Activated CD4-positive, alpha-beta T cell treated with anti-CD3 and anti-CD28 coated beads, Interleukin-2, amount 10 ng/mL, durations not matched to agents 7 days and 5 days (primary cell): ENCODE measurements around the gene HMMR. TPM values are rescaled to one million over a fixed set of nuclear protein-coding genes. Genes with fewer than 3 reads are reported as not detected.

Experiments
- CTCF ChIA-PET: fragments of 350-600 bp; sonication (Branson Sonifier 250); formaldehyde crosslinking; loops from one replicate; lab custom pipeline; 2021; ENCODE audit warnings: antibody characterized with exemption; lab: Charles Lee
- POLR2A ChIA-PET: fragments of 350-600 bp; sonication (Branson Sonifier 250); formaldehyde crosslinking; loops from one replicate; lab custom pipeline; 2021; ENCODE audit warnings: antibody characterized with exemption; lab: Charles Lee
- DNase-seq: peaks from one replicate; pipeline ENCODE4 v3.0.0-alpha.2; 2020
- H3K27ac Mint-ChIP-seq: one replicate; pipeline ENCODE4 v1.8.0; 2021; ENCODE audit warnings: mild to moderate bottlenecking, moderate library complexity, mixed read lengths
- H3K27me3 Mint-ChIP-seq: one replicate; pipeline ENCODE4 v1.8.0; 2021; ENCODE audit warnings: mixed read lengths
- H3K36me3 Mint-ChIP-seq: one replicate; pipeline ENCODE4 v1.8.0; 2021; ENCODE audit warnings: low read depth, mixed read lengths
- H3K4me1 Mint-ChIP-seq: one replicate; pipeline ENCODE4 v1.8.0; 2021; ENCODE audit warnings: mixed read lengths
- H3K4me3 Mint-ChIP-seq: one replicate; pipeline ENCODE4 v1.8.0; 2021; ENCODE audit warnings: mild to moderate bottlenecking, moderate library complexity, mixed read lengths
- H3K9me3 Mint-ChIP-seq: one replicate; pipeline ENCODE4 v1.8.0; 2021; ENCODE audit warnings: mixed read lengths
- total RNA-seq, 2 experiments: library from RNA; stranded (reverse); gene quantifications; one replicate each; pipeline ENCODE4 v1.2.3, GENCODE V29; 2021

The HMMR gene
- total RNA-seq, 2 experiments from 2014 or later, result 69.4 to 77.8 TPM

- Mint-ChIP-seq H3K36me3 (peaks cover 10% of the 10 kb centered on the region), H3K4me3 (no peak overlapping the region), H3K27me3 (no peaks in the 10 kb centered on the region), H3K9me3 (no peaks in the 10 kb centered on the region), H3K27ac (no peak overlapping the region), H3K4me1 (peaks cover under 1% of the 10 kb centered on the region)
- POLR2A ChIA-PET, result interaction anchor here (0.6 kb wide), 1 partner anchor 37 kb away, joined by 3 read pairs; the partner anchor contains the start of gene HMMR
- DNase-seq, result no peak
- CTCF ChIA-PET, result no interaction called here
Measured at GRCh38 chr5:163497315-163497714, 36.9 kb downstream of the HMMR start.

GRCh38 chr5:163498886-163499285, 38.5 kb downstream of the HMMR start:
- no peak overlapping the region for H3K4me3 Mint-ChIP-seq
- ChIA-PET POLR2A (no interaction called here), CTCF (no interaction called here)
- peaks cover 3% of the 10 kb centered on the region for H3K36me3 Mint-ChIP-seq
- peaks cover 9% of the 10 kb centered on the region for H3K4me1 Mint-ChIP-seq
- H3K9me3 Mint-ChIP-seq, result no peaks in the 10 kb centered on the region
- no peak overlapping the region for H3K27ac Mint-ChIP-seq
- no peak for DNase-seq
- no peaks in the 10 kb centered on the region for H3K27me3 Mint-ChIP-seq

- no peak for DNase-seq
- H3K27me3 Mint-ChIP-seq, result no peaks in the 10 kb centered on the region
- ChIA-PET POLR2A (interaction anchor here (0.9 kb wide), 1 partner anchor 44 kb away, joined by 3 read pairs; no protein-coding TSS in a partner anchor), CTCF (interaction anchor here (1.0 kb wide), 2 partner anchors 8 to 41 kb away, joined by 3 read pairs; no protein-coding TSS in a partner anchor)
- H3K4me3 Mint-ChIP-seq, result peak overlapping the region; percentile 88
- H3K4me1 Mint-ChIP-seq, result peaks cover 14% of the 10 kb centered on the region
- H3K9me3 Mint-ChIP-seq, result no peaks in the 10 kb centered on the region
- H3K36me3 Mint-ChIP-seq, result peaks cover 5% of the 10 kb centered on the region
- H3K27ac Mint-ChIP-seq, result peak overlapping the region; percentile 96
Measured at GRCh38 chr5:163502521-163502920, 42.1 kb downstream of the HMMR start.

GRCh38 chr5:163503106-163504078, 43.0 kb downstream of the HMMR start:
- H3K4me3 Mint-ChIP-seq, result peak overlapping the region; percentile 88
- peaks cover 7% of the 10 kb centered on the region for H3K36me3 Mint-ChIP-seq
- DNase-seq, result peak; percentile 49
- H3K27ac Mint-ChIP-seq, result peak overlapping the region; percentile 96
- no peaks in the 10 kb centered on the region for H3K9me3 Mint-ChIP-seq
- CTCF ChIA-PET, result interaction anchor here (0.5 to 1.0 kb wide), 3 partner anchors 9 to 994 kb away, joined by 3 read pairs; no protein-coding TSS in a partner anchor
- POLR2A ChIA-PET, result interaction anchor here (0.9 kb wide), 1 partner anchor 45 kb away, joined by 3 read pairs; no protein-coding TSS in a partner anchor
- peaks cover 22% of the 10 kb centered on the region for H3K4me1 Mint-ChIP-seq
- no peaks in the 10 kb centered on the region for H3K27me3 Mint-ChIP-seq

- ChIA-PET POLR2A (interaction anchor here (2.1 kb wide), 1 partner anchor 43 kb away, joined by 23 read pairs; the partner anchor contains the start of genes HMMR and NUDCD2), CTCF (interaction anchor here (0.5 to 1.2 kb wide), 2 partner anchors 13 to 995 kb away, joined by 3 to 4 read pairs; no protein-coding TSS in a partner anchor)
- Mint-ChIP-seq H3K9me3 (no peaks in the 10 kb centered on the region), H3K4me1 (peaks cover 31% of the 10 kb centered on the region), H3K4me3 (peak overlapping the region; percentile 88), H3K27me3 (no peaks in the 10 kb centered on the region), H3K36me3 (peaks cover 12% of the 10 kb centered on the region), H3K27ac (peak overlapping the region; percentile 96)
- DNase-seq, result peak; percentile 39
Measured at GRCh38 chr5:163504079-163504931, 43.9 kb downstream of the HMMR start.

- Mint-ChIP-seq H3K27me3 (no peaks in the 10 kb centered on the region), H3K27ac (peak overlapping the region; percentile 96), H3K36me3 (peaks cover 16% of the 10 kb centered on the region), H3K4me3 (peak overlapping the region; percentile 88), H3K4me1 (peaks cover 38% of the 10 kb centered on the region), H3K9me3 (no peaks in the 10 kb centered on the region)
- DNase-seq, result no peak
- ChIA-PET CTCF (interaction anchor here (0.7 to 1.2 kb wide), 12 partner anchors 8 to 1653 kb away, joined by 3 to 12 read pairs (median 3); partner anchors contain the start of genes HMMR and NUDCD2), POLR2A (interaction anchor here (2.1 kb wide), 1 partner anchor 44 kb away, joined by 23 read pairs; the partner anchor contains the start of genes HMMR and NUDCD2)
Measured at GRCh38 chr5:163505049-163505367, 44.6 kb downstream of the HMMR start.

- Mint-ChIP-seq H3K9me3 (no peaks in the 10 kb centered on the region), H3K4me3 (peak within 1 kb of the TSS; percentile 88), H3K36me3 (peaks cover 17% of the 10 kb centered on the region), H3K27me3 (no peaks in the 10 kb centered on the region), H3K27ac (peak within 1 kb of the TSS; percentile 96), H3K4me1 (peaks cover 42% of the 10 kb centered on the region)
- CTCF ChIA-PET, result interaction anchor here (0.7 to 1.2 kb wide), 12 partner anchors 9 to 1653 kb away, joined by 3 to 12 read pairs (median 3); partner anchors contain the start of genes HMMR and NUDCD2
- POLR2A ChIA-PET, result interaction anchor here (0.7 to 2.1 kb wide), 2 partner anchors 45 to 47 kb away, joined by 3 to 23 read pairs; partner anchors contain the start of genes HMMR and NUDCD2
- DNase-seq, result peak; percentile 95
Measured at GRCh38 chr5:163505368-163506094, 45.1 kb downstream of the HMMR start, which contains the start of gene MAT2B. MAT2B (plus strand) TSS chr5:163505619; CDS start chr5:163505687, 68 bp downstream.

GRCh38 chr5:163506095-163506457, 45.6 kb downstream of the HMMR start:
- Mint-ChIP-seq H3K27ac (peak overlapping the region; percentile 96), H3K27me3 (no peaks in the 10 kb centered on the region), H3K9me3 (no peaks in the 10 kb centered on the region), H3K36me3 (peaks cover 22% of the 10 kb centered on the region), H3K4me3 (peak overlapping the region; percentile 88), H3K4me1 (peaks cover 47% of the 10 kb centered on the region)
- DNase-seq, result peak; percentile 16
- ChIA-PET POLR2A (interaction anchor here (0.7 to 2.1 kb wide), 2 partner anchors 45 to 47 kb away, joined by 3 to 23 read pairs; partner anchors contain the start of genes HMMR and NUDCD2), CTCF (interaction anchor here (0.9 to 1.1 kb wide), 9 partner anchors 10 to 45 kb away, joined by 3 to 12 read pairs (median 3); partner anchors contain the start of genes HMMR and NUDCD2)

- Mint-ChIP-seq H3K4me3 (peak overlapping the region; percentile 88), H3K27me3 (no peaks in the 10 kb centered on the region), H3K27ac (peak overlapping the region; percentile 96), H3K36me3 (peaks cover 22% of the 10 kb centered on the region), H3K4me1 (peaks cover 47% of the 10 kb centered on the region), H3K9me3 (no peaks in the 10 kb centered on the region)
- no peak for DNase-seq
- ChIA-PET POLR2A (interaction anchor here (0.9 kb wide), 1 partner anchor 45 kb away, joined by 3 read pairs; no protein-coding TSS in a partner anchor), CTCF (interaction anchor here (1.0 kb wide), 1 partner anchor 23 kb away, joined by 3 read pairs; no protein-coding TSS in a partner anchor)
Measured at GRCh38 chr5:163506726-163507125, 46.3 kb downstream of the HMMR start.

GRCh38 chr5:163508753-163509152, 48.3 kb downstream of the HMMR start:
- peaks cover 46% of the 10 kb centered on the region for H3K4me1 Mint-ChIP-seq
- H3K27ac Mint-ChIP-seq, result peak overlapping the region; percentile 96
- CTCF ChIA-PET, result interaction anchor here (0.9 to 1.3 kb wide), 3 partner anchors 16 to 49 kb away, joined by 3 read pairs; partner anchors contain the start of gene HMMR
- H3K36me3 Mint-ChIP-seq, result peaks cover 38% of the 10 kb centered on the region
- no peaks in the 10 kb centered on the region for H3K27me3 Mint-ChIP-seq
- no peaks in the 10 kb centered on the region for H3K9me3 Mint-ChIP-seq
- H3K4me3 Mint-ChIP-seq, result peak overlapping the region; percentile 88
- POLR2A ChIA-PET, result no interaction called here
- no peak for DNase-seq
